GM06990 (cell line): ENCODE data around the gene GSK3A.

Experiments
- DNase-seq: peaks from one replicate; pipeline ENCODE4 v3.0.0-alpha.2; 2011; ENCODE audit not compliant: insufficient read length; ENCODE audit errors: extremely low read depth
- H3K27me3 ChIP-seq: replicated peaks from 2 replicates; pipeline ENCODE4 v1.6.0; 2011; ENCODE audit warnings: low read length; ENCODE audit not compliant: control insufficient read depth, insufficient read depth
- H3K36me3 ChIP-seq: 2 replicates; pipeline ENCODE4 v1.5.1; 2011; ENCODE audit warnings: low read length; ENCODE audit not compliant: control insufficient read depth, insufficient read depth
- H3K4me3 ChIP-seq: replicated peaks from 2 replicates; pipeline ENCODE4 v1.5.1; 2011; ENCODE audit warnings: low read depth, mild to moderate bottlenecking, control low read depth, low read length
- TF ChIP-seq, protein P1 (sequence below): IDR thresholded peaks from 2 replicates; pipeline ENCODE4 v1.5.1; 2011; ENCODE audit warnings: low read length, control low read depth, mild to moderate bottlenecking, inconsistent platforms; ENCODE audit not compliant: insufficient read depth, poor library complexity, severe bottlenecking

GSK3A gene

DNA sequence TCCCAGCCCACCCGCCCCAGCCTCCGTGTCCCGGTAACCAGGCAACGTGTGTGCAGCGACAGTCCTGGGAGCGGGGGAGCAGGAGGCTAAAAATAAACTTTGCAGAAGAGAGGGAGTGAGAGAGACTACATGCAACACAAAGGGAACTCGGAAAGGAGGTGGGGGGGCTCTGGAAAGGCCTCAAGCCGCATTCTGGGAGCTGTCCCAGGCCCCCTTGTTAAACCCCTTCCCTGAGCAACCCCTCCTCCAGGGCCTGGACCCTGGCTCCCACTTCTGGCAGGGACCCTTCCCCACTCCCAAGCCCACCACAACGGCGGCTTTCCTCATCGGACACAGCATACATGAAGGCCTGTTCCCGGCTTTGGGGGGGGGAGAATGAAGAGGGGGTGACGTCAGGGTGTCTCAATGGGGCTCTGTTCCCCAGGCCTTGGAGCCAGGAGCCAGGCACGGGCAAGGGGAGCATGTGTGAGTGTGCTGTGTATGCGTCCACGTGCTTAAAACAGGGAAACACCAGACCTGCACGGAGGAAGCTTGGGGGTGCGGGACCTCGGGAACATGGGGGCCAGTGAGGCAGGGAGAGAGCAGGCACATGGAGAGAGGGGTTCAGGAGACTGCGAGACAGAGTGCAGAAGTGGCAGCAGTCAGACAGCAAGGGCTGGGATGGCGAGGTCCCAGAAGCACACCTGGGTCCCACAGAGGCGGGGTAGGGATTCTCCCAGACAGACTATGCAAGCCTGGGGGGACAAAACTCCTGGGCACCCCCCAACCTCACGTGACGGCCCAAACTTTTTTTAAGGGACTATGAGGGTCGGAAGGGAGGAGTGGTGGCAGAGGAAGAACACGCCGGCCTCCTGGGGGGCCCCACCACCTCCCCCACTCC, 10.2 kb upstream of the GSK3A start:
- peaks cover 2% of the 10 kb centered on the region for H3K36me3 ChIP-seq

DNA sequence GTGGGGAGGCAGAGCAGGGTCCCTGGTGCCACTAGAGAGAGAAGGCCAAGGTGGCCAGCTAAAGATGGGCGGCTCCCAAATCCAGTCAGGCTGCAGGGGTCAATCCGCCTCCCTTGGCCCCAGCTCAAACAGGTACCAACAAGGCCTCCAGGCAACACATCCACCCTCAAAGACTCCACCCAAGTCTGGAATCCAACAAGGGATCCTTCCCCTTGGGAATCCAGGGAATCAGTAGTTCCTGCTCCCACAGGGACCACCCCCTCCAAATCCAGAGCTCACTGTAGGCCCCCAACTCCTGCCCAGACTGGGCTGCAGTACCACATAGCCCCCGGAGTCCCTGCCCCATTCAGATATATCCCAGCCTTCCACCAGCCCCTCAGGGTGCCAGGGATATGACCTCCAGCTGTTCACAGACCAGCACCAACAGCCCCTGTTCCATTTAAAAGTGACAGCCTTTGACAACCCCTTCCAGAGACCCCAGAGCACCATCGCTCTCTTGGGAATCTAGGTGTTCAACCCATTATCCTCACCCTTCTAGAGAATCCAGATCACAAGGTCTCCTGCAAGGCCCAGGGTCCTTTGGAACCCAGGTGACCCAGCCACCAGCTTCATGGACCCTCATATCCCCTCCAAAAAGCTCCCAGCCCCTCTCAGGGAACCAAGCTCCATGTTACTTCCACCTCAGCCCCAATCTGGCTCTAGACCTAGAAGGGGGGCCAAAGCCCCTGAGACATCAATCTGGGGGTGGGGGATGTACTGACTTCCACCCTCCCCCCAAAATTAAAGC, 9.4 kb upstream of the GSK3A start:
- peak; percentile 1 for DNase-seq
- peaks cover 2% of the 10 kb centered on the region for H3K36me3 ChIP-seq
- no peak overlapping the region for H3K4me3 ChIP-seq
- TF ChIP-seq, protein P1, sequence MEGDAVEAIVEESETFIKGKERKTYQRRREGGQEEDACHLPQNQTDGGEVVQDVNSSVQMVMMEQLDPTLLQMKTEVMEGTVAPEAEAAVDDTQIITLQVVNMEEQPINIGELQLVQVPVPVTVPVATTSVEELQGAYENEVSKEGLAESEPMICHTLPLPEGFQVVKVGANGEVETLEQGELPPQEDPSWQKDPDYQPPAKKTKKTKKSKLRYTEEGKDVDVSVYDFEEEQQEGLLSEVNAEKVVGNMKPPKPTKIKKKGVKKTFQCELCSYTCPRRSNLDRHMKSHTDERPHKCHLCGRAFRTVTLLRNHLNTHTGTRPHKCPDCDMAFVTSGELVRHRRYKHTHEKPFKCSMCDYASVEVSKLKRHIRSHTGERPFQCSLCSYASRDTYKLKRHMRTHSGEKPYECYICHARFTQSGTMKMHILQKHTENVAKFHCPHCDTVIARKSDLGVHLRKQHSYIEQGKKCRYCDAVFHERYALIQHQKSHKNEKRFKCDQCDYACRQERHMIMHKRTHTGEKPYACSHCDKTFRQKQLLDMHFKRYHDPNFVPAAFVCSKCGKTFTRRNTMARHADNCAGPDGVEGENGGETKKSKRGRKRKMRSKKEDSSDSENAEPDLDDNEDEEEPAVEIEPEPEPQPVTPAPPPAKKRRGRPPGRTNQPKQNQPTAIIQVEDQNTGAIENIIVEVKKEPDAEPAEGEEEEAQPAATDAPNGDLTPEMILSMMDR, result no peak
- H3K27me3 ChIP-seq, result no peaks in the 10 kb centered on the region

More for the DNA sequence above, 10.2 kb upstream of the GSK3A start:
- TF ChIP-seq, protein P1, result no peak
- no peaks in the 10 kb centered on the region for H3K27me3 ChIP-seq
- peak overlapping the region; percentile 87 for H3K4me3 ChIP-seq
- peak; percentile 28 for DNase-seq

DNA sequence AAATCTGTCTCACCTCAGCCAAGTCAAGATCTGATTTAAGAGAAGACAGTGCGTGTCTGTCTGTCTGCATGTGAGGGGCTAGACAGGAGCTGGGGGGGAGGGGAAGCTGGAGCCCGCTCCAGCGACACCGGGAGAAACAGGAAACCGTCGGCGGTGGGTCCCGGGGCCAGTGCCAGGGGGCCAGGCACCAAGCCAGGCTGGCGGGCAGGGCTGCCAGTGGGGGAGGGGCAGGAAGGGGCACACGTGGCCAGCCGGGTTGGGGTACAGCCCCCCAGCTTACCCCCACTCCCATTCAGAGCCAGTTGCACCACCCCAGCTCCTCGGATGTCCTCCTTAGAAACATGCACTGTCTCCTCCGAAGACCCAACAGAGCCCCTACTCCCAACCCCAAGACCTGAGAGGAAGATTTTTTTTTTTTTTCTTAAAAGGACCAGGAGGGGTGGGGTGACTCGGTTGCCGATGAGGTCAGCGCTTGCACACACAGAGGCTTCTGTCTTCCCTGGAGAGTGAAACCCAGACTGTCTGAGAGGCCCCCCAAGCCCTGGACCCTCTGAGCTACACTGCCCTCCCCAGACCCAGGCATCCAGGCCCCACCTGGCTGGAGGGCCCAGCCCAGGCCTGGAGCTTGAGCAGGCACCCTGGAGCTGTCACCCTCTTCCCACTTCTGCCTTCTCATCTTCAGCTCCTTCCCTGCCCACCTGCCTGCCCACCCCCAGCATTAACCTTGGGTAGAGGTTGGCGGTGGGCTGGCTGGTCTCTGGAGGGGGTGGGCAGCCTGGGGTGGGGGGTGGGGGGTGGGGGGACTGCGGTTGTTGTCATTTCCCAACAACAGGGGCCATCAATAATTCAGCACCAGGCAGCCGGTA, 8.5 kb upstream of the GSK3A start:
- no peak overlapping the region for H3K4me3 ChIP-seq
- TF ChIP-seq, protein P1, result no peak

DNA sequence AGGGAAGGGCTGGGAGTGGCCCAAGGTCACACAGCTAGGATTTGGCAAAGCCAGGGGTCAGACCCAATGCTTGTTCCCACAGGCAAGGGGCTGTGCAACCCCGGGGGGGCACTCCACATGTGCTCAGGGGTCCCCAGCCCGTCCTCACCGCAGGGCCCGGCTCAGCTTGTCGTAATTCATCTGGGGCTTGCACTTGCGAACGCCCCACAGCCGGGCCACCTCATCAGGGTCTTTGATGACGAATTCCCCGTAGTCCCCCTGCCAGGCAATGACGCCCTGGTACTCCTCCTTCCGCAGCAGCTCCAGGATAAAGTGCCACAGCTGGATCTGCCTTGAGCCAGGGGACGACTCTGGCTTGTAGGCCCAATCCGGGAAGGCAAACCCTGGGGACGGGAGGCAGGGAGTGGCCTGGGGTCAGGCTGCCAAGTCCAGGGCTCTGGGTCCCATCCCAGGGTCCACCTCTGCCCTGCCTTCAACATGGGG, 7.8 kb upstream of the GSK3A start:
- peaks cover 2% of the 10 kb centered on the region for H3K36me3 ChIP-seq

More for the DNA sequence above, 8.5 kb upstream of the GSK3A start:
- no peak for DNase-seq
- Histone ChIP-seq H3K27me3 (no peaks in the 10 kb centered on the region), H3K36me3 (peaks cover 2% of the 10 kb centered on the region)

DNA sequence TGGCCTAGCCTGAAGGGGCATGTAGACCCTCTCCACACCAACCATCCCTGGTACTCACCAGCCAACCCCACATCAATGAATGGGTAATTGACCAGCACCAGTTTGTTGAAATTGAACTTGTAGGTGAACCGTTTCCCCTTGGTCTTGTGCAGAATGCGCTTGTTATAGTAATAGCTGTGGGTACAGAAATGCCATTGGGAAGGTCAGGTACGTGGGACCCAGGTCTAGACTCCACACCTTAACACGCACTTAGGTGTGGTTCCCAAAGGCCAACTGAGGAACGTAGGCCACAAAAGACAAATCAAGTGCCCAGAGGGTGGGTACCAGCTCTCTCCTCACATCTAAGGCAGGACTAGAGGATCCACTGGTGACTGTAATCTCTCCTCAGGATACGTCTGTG, 7.4 kb upstream of the GSK3A start:
- Histone ChIP-seq H3K4me3 (no peak overlapping the region), H3K27me3 (no peaks in the 10 kb centered on the region), H3K36me3 (peaks cover 2% of the 10 kb centered on the region)
- no peak for DNase-seq
- TF ChIP-seq, protein P1, result no peak

More for the DNA sequence above, 7.8 kb upstream of the GSK3A start:
- H3K27me3 ChIP-seq, result no peaks in the 10 kb centered on the region
- TF ChIP-seq, protein P1, result no peak
- H3K4me3 ChIP-seq, result no peak overlapping the region
- no peak for DNase-seq
